ENCODE data around the gene SMAP1.

Gene SMAP1

GRCh38 chr6:70900047-70900446 lies 232.4 kb downstream of the SMAP1 start:
- no peaks in the 10 kb centered on the region for H3K27me3 ChIP-seq

GRCh38 chr6:70901324-70901723 lies 233.6 kb downstream of the SMAP1 start:
- no peak for TF ChIP-seq CTCF (IDR thresholded peaks at IDR 0.05)
- H3K27me3 ChIP-seq, result no peaks in the 10 kb centered on the region

More at GRCh38 chr6:70900047-70900446, 232.4 kb downstream of the SMAP1 start:
- no peak overlapping the region for H3K27ac ChIP-seq
- no peak overlapping the region for H3K4me3 ChIP-seq (ENCODE audit: low read depth in 1 of 2, low read length in 1 of 2)
- no peak for TF ChIP-seq CTCF (IDR thresholded peaks at IDR 0.05)
- no peaks in the 10 kb centered on the region for H3K36me3 ChIP-seq
- H3K9me3 ChIP-seq, result no peaks in the 10 kb centered on the region
- no peaks in the 10 kb centered on the region for H3K4me1 ChIP-seq (ENCODE audit: control insufficient read depth in 1 of 2, insufficient read depth in 1 of 2, low read depth in 1 of 2, low read length in 1 of 2)

GRCh38 chr6:70903665-70904452 lies 236.2 kb downstream of the SMAP1 start:
- no peak overlapping the region for H3K27ac ChIP-seq
- no peaks in the 10 kb centered on the region for H3K27me3 ChIP-seq
- H3K4me1 ChIP-seq (ENCODE audit: control insufficient read depth in 1 of 2, insufficient read depth in 1 of 2, low read depth in 1 of 2, low read length in 1 of 2), result no peaks in the 10 kb centered on the region
- H3K9me3 ChIP-seq, result no peaks in the 10 kb centered on the region
- H3K36me3 ChIP-seq, result no peaks in the 10 kb centered on the region
- H3K4me3 ChIP-seq (ENCODE audit: low read depth in 1 of 2, low read length in 1 of 2), result no peak overlapping the region
- no peak for TF ChIP-seq CTCF (IDR thresholded peaks at IDR 0.05)

More at GRCh38 chr6:70901324-70901723, 233.6 kb downstream of the SMAP1 start:
- no peaks in the 10 kb centered on the region for H3K36me3 ChIP-seq
- no peak overlapping the region for H3K4me3 ChIP-seq (ENCODE audit: low read depth in 1 of 2, low read length in 1 of 2)
- no peaks in the 10 kb centered on the region for H3K4me1 ChIP-seq (ENCODE audit: control insufficient read depth in 1 of 2, insufficient read depth in 1 of 2, low read depth in 1 of 2, low read length in 1 of 2)
- H3K9me3 ChIP-seq, result no peaks in the 10 kb centered on the region
- no peak overlapping the region for H3K27ac ChIP-seq

- H3K9me3 ChIP-seq, result no peaks in the 10 kb centered on the region
- no peak overlapping the region for H3K27ac ChIP-seq
- no peak for TF ChIP-seq CTCF (IDR thresholded peaks at IDR 0.05)
- no peak overlapping the region for H3K4me3 ChIP-seq (ENCODE audit: low read depth in 1 of 2, low read length in 1 of 2)
- no peaks in the 10 kb centered on the region for H3K4me1 ChIP-seq (ENCODE audit: control insufficient read depth in 1 of 2, insufficient read depth in 1 of 2, low read depth in 1 of 2, low read length in 1 of 2)
- no peaks in the 10 kb centered on the region for H3K36me3 ChIP-seq
- H3K27me3 ChIP-seq, result no peaks in the 10 kb centered on the region
Measured at GRCh38 chr6:70905742-70906141, 238.1 kb downstream of the SMAP1 start.

Measured in neutrophil (primary cell).